Measurements from ENCODE around the gene LIMK1.
"Not testable (repeated sequence)": the region's sequence is repeated elsewhere in the genome, so short reads cannot be mapped to it uniquely, and the experiment has no call there.

The LIMK1 gene

DNA sequence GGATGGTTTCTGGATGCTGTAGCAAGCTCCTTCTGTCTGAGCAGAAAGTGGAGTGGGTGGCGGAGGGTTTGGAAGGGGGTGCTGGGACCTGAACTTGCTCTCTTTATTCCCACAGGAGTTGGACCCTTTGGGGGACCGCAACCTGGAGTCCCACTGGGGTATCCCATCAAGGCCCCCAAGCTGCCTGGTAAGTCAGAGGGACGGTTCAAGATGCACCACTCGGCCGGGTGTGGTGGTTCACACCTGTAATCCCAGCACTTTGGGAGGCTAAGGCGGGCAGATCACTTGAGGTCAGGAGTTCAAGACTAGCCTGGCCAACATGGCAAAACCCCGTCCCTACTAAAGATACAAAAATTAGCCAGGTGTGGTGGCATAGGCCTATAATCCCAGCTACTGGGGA, 37.0 kb upstream of the LIMK1 start:
- H3K4me1 ChIP-seq (ENCODE audit: control insufficient read depth, insufficient read depth, low read length) = peaks cover 23% of the 10 kb centered on the region
- peaks cover 35 to 48% of the 10 kb centered on the region in 2 donors for H3K36me3 ChIP-seq (ENCODE audit: control insufficient read depth in 2 of 2, insufficient read depth in 2 of 2, low read length in 2 of 2)
- H3K27me3 ChIP-seq (ENCODE audit: control insufficient read depth in 1 of 2, insufficient read depth in 2 of 2, low read length in 2 of 2); H3K27ac ChIP-seq (ENCODE audit: low read length); H3K9ac ChIP-seq (ENCODE audit: low read length in 2 of 2); H3K9me3 ChIP-seq (ENCODE audit: control insufficient read depth in 2 of 2, low read length in 2 of 2); H3K4me3 ChIP-seq (ENCODE audit: low read length in 2 of 2): not testable (repeated sequence)

DNA sequence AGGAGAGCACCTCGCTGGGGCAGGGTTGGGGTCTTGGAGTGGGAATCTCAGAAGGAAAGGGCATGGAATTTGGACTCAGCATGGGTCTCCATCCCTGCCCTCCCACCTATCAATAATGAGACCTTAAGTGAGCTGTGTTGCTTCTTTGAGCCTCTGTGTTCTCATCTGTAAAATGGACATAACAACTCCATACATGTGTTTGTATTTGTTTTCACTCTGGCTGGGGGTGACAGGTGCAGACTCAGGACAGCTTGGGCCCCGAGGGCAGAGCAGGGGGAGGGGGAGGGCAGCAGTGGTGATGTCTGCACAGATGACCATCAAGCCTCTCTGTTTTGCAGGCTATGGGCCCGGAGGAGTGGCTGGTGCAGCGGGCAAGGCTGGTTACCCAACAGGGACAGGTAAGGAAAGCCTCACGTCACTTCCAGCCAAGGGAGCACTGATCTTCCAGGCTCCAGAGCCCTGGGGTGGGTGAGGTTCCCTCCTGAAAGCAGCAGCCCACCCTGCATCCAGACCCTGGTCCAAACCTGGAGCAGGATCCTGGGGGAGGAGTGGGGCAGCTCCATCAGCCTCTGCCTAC, 35.7 kb upstream of the LIMK1 start:
- peaks cover 17% of the 10 kb centered on the region for H3K4me1 ChIP-seq (ENCODE audit: control insufficient read depth, insufficient read depth, low read length)
- H3K9ac ChIP-seq (ENCODE audit: low read length in 2 of 2) = no peak overlapping the region
- H3K27ac ChIP-seq (ENCODE audit: low read length) = no peak overlapping the region
- H3K9me3 ChIP-seq (ENCODE audit: control insufficient read depth in 2 of 2, low read length in 2 of 2) = no peaks in the 10 kb centered on the region
- no peaks in the 10 kb centered on the region for H3K27me3 ChIP-seq (ENCODE audit: control insufficient read depth in 1 of 2, insufficient read depth in 2 of 2, low read length in 2 of 2)
- H3K4me3 ChIP-seq (ENCODE audit: low read length in 2 of 2) = no peak overlapping the region
- H3K36me3 ChIP-seq (ENCODE audit: control insufficient read depth in 2 of 2, insufficient read depth in 2 of 2, low read length in 2 of 2) = peaks cover 42 to 52% of the 10 kb centered on the region in 2 donors

DNA sequence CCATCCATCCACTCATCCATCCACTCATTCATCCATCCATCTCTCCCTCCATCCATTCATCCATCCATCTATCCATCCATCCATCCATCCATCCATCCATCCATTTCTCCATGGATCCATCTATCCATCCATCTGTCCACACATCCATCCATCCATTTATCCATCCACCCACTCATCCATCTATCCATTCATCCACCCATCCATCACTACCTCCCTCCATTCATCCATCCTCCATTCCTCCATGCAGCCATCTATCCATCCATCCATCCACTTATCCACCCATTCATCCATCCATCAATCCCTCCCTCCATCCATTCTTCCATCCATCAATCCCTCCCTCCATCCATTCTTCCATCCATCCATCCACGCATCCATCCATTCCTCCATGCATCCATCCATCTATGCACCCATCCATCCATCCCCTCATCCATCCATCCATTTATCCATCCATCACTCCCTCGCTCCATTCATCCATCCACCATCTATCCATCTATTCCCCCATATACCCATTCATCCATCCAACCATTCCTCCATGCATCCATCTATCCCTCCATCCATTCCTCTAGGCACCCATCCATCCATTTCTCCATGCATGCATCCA, 34.5 kb upstream of the LIMK1 start:
- Histone ChIP-seq H3K27ac (ENCODE audit: low read length) (no peak overlapping the region), H3K9ac (ENCODE audit: low read length in 2 of 2) (no peak overlapping the region), H3K9me3 (ENCODE audit: control insufficient read depth in 2 of 2, low read length in 2 of 2) (no peaks in the 10 kb centered on the region), H3K27me3 (ENCODE audit: control insufficient read depth in 1 of 2, insufficient read depth in 2 of 2, low read length in 2 of 2) (no peaks in the 10 kb centered on the region), H3K4me3 (ENCODE audit: low read length in 2 of 2) (no peak overlapping the region), H3K36me3 (ENCODE audit: control insufficient read depth in 2 of 2, insufficient read depth in 2 of 2, low read length in 2 of 2) (peaks cover 51 to 60% of the 10 kb centered on the region in 2 donors), H3K4me1 (ENCODE audit: control insufficient read depth, insufficient read depth, low read length) (peaks cover 6% of the 10 kb centered on the region)

DNA sequence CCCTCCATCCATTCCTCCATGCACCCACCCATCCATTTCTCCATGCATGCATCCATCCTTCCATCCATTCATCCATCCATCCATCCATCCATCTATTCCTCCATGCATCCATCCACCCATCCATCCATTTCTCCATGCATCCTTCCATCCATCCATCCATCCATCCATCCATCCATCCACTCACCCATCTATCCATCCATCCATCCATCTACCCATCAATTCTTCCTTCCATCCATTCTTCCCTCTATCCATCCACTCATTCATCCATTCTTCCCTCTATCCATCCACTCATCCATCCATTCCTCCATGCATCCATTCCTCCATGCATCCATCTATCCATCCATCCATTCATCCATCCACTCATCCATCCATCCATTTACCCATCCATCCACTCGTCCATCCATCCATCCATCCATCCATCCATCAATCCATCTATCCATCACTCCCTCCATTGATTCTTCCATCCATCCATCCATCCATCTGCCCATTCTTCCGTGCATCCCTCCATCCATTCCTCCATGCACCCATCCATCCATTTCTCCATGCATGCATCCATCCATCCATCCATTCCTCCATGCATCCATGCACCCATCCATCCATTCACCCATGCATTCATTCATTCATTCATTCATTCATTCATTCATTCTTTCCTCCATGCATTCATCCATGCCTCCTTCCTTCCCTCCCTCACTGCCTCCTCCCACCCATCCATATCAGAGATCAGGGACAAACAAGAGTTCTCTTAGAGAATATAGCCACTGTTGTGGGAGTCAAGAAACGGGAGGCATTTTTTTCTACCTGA, 33.4 kb upstream of the LIMK1 start:
- no peaks in the 10 kb centered on the region for H3K4me1 ChIP-seq (ENCODE audit: control insufficient read depth, insufficient read depth, low read length)
- no peak overlapping the region for H3K9ac ChIP-seq (ENCODE audit: low read length in 2 of 2)
- peaks cover 51 to 64% of the 10 kb centered on the region in 2 donors for H3K36me3 ChIP-seq (ENCODE audit: control insufficient read depth in 2 of 2, insufficient read depth in 2 of 2, low read length in 2 of 2)
- H3K27ac ChIP-seq (ENCODE audit: low read length) = no peak overlapping the region
- H3K4me3 ChIP-seq (ENCODE audit: low read length in 2 of 2) = no peak overlapping the region
- no peaks in the 10 kb centered on the region for H3K27me3 ChIP-seq (ENCODE audit: control insufficient read depth in 1 of 2, insufficient read depth in 2 of 2, low read length in 2 of 2)
- H3K9me3 ChIP-seq (ENCODE audit: control insufficient read depth in 2 of 2, low read length in 2 of 2) = no peaks in the 10 kb centered on the region

DNA sequence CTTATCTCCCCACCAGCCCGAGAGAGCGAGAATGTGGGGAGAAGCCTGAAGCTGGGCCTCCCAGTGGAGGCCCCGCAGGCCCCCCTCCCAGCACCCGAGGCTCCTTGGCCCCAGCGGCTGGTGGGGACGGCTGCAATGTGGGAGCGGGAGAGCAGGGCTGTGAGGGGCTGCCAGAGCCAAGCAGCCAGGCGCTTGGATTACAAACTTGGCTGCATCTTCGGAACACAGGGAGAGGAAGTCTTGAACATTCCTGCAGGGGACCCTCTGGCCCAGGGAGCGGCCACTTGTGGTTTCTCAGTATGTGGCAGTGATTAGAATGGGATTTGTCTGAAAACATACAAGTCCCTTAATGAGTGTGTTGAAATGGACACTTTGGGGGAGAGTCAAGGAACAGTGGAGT, 32.4 kb upstream of the LIMK1 start:
- H3K36me3 ChIP-seq (ENCODE audit: control insufficient read depth in 2 of 2, insufficient read depth in 2 of 2, low read length in 2 of 2) = peaks cover 51 to 64% of the 10 kb centered on the region in 2 donors
- H3K4me3 ChIP-seq (ENCODE audit: low read length in 2 of 2) = no peak overlapping the region
- no peaks in the 10 kb centered on the region for H3K27me3 ChIP-seq (ENCODE audit: control insufficient read depth in 1 of 2, insufficient read depth in 2 of 2, low read length in 2 of 2)
- H3K9me3 ChIP-seq (ENCODE audit: control insufficient read depth in 2 of 2, low read length in 2 of 2) = no peaks in the 10 kb centered on the region
- no peaks in the 10 kb centered on the region for H3K4me1 ChIP-seq (ENCODE audit: control insufficient read depth, insufficient read depth, low read length)
- no peak overlapping the region for H3K9ac ChIP-seq (ENCODE audit: low read length in 2 of 2)
- no peak overlapping the region for H3K27ac ChIP-seq (ENCODE audit: low read length)

DNA sequence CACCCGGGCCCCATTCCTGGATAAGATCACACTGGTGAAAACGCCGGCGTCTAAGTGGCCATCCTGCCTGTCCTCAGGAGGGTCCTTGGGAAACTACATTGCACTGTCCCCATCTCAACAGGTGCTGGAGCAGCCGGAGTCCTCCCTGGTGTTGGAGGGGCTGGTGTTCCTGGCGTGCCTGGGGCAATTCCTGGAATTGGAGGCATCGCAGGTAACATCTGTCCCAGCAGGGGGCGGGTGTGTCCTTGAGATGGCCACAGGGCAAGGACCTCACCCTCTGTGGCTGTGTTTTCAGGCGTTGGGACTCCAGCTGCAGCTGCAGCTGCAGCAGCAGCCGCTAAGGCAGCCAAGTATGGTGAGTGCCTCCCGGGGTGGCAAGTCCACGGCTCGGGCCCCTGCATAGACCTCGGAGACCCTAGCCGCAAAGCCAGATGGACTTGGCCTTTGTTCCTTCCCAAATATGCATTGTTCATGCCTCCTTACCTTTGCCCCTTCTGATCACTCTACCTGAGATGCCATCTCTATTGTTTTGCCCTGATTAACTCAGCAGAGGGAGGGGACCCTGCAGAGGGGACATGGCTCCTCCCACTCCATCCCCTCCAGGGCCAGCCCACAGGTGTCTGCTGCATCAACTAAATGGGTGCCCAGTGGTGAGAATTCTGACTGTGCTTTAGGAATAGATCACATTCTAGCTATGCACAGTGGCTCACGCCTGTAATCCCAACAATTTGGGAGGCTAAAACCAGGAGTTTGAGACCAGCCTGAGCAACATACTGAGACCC, 31.8 kb upstream of the LIMK1 start:
- H3K27me3 ChIP-seq (ENCODE audit: control insufficient read depth in 1 of 2, insufficient read depth in 2 of 2, low read length in 2 of 2) = no peaks in the 10 kb centered on the region
- H3K4me1 ChIP-seq (ENCODE audit: control insufficient read depth, insufficient read depth, low read length) = no peaks in the 10 kb centered on the region
- no peak overlapping the region for H3K9ac ChIP-seq (ENCODE audit: low read length in 2 of 2)
- no peak overlapping the region for H3K4me3 ChIP-seq (ENCODE audit: low read length in 2 of 2)
- H3K36me3 ChIP-seq (ENCODE audit: control insufficient read depth in 2 of 2, insufficient read depth in 2 of 2, low read length in 2 of 2) = peaks cover 51 to 61% of the 10 kb centered on the region in 2 donors
- H3K27ac ChIP-seq (ENCODE audit: low read length) = no peak overlapping the region
- H3K9me3 ChIP-seq (ENCODE audit: control insufficient read depth in 2 of 2, low read length in 2 of 2) = no peaks in the 10 kb centered on the region

DNA sequence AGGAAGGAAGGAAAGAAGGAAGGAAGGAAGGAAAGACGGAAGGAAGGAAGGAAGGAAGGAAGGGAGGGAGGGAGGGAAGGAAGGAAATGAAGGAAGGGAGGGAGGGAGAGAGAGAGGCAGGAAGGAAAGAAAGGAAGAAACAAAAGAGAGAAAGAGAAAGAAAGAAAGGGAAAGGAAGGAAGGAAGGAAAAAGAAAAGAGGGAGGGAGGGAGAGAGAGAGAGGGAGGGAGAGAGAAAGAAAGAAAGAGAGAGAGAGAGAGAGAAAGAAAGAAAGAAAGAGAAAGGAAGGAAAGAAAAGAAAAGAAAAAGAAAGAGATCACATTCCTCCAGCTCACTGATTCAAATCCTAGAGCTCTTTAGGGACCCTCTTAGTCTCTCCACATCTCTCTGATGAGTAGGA, 31.0 kb upstream of the LIMK1 start:
- H3K27ac ChIP-seq (ENCODE audit: low read length) = no peak overlapping the region

DNA sequence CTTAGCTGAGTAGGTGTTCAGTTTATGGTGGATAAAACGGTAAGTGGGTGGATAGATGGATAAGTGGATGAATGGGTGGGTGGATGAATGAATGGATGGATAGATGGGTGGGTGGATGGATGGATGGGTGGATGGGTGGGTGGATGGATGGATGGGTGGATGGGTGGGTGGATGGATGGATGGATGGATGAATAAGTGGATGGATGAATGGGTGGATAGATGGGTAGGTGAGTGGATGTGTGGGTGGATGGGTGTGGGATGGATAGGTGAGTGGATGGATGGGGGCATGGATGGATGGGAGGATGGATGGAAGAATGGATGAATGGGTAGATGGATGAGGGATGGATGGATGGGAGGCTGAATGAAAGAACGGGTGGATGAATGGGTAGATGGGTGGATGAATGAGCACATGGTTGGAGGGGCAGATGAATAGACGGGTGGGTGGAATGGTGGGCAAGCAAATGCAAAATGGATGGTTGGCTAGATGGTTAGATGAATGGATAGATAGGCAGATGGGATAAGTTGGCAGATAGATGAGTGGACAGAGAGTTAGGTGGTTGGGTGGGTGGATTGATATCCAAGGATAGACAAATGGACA, 29.9 kb upstream of the LIMK1 start:
- no peak overlapping the region for H3K9ac ChIP-seq (ENCODE audit: low read length in 2 of 2)

More for the DNA sequence above, 31.0 kb upstream of the LIMK1 start:
- no peak overlapping the region for H3K4me3 ChIP-seq (ENCODE audit: low read length in 2 of 2)
- no peaks in the 10 kb centered on the region for H3K27me3 ChIP-seq (ENCODE audit: control insufficient read depth in 1 of 2, insufficient read depth in 2 of 2, low read length in 2 of 2)
- H3K4me1 ChIP-seq (ENCODE audit: control insufficient read depth, insufficient read depth, low read length) = no peaks in the 10 kb centered on the region
- H3K9me3 ChIP-seq (ENCODE audit: control insufficient read depth in 2 of 2, low read length in 2 of 2) = no peaks in the 10 kb centered on the region
- H3K9ac ChIP-seq (ENCODE audit: low read length in 2 of 2) = no peak overlapping the region
- H3K36me3 ChIP-seq (ENCODE audit: control insufficient read depth in 2 of 2, insufficient read depth in 2 of 2, low read length in 2 of 2) = peaks cover 47 to 54% of the 10 kb centered on the region in 2 donors

DNA sequence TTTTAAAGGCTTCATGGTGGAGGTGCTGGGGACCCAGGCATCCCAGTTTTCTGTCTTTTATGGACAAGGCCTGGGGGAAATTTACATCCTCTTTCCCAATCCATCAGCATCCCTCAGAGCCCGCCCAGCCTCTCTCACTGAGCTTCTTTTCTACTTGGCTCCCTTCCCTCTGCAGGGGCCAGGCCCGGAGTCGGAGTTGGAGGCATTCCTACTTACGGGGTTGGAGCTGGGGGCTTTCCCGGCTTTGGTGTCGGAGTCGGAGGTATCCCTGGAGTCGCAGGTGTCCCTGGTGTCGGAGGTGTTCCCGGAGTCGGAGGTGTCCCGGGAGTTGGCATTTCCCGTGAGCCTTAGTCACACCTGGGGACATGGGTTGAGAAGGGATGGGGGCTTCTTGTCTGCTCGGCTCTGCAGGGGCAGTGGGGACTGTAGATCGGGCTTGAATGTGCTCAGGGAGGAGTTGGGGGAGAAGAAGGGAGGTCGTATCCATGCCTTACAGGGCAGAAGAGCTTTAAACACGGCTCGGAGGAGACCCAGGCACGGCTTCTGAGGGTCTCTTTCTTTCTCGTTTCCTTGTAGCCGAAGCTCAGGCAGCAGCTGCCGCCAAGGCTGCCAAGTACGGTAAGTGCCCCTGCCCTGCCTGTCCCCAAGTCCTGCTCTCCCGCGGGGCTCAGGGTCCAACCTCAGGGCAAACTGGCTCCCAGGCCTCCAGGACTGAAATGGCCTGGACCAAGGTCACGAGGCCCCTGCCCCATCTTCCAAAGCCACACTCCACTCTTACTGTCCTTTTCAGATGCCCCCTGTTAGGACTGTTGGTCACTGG, 27.3 kb upstream of the LIMK1 start:
- peaks cover 18 to 28% of the 10 kb centered on the region in 2 donors for H3K36me3 ChIP-seq (ENCODE audit: control insufficient read depth in 2 of 2, insufficient read depth in 2 of 2, low read length in 2 of 2)
- no peak overlapping the region for H3K9ac ChIP-seq (ENCODE audit: low read length in 2 of 2)
- no peaks in the 10 kb centered on the region for H3K9me3 ChIP-seq (ENCODE audit: control insufficient read depth in 2 of 2, low read length in 2 of 2)
- H3K4me1 ChIP-seq (ENCODE audit: control insufficient read depth, insufficient read depth, low read length) = peaks cover 18% of the 10 kb centered on the region
- H3K4me3 ChIP-seq (ENCODE audit: low read length in 2 of 2) = no peak overlapping the region
- H3K27me3 ChIP-seq (ENCODE audit: control insufficient read depth in 1 of 2, insufficient read depth in 2 of 2, low read length in 2 of 2) = no peaks in the 10 kb centered on the region
- H3K27ac ChIP-seq (ENCODE audit: low read length) = no peak overlapping the region

More for the DNA sequence above, 29.9 kb upstream of the LIMK1 start:
- Histone ChIP-seq H3K27ac (ENCODE audit: low read length) (no peak overlapping the region), H3K9me3 (ENCODE audit: control insufficient read depth in 2 of 2, low read length in 2 of 2) (no peaks in the 10 kb centered on the region), H3K36me3 (ENCODE audit: control insufficient read depth in 2 of 2, insufficient read depth in 2 of 2, low read length in 2 of 2) (peaks cover 38 to 45% of the 10 kb centered on the region in 2 donors), H3K4me1 (ENCODE audit: control insufficient read depth, insufficient read depth, low read length) (no peaks in the 10 kb centered on the region), H3K4me3 (ENCODE audit: low read length in 2 of 2) (no peak overlapping the region), H3K27me3 (ENCODE audit: control insufficient read depth in 1 of 2, insufficient read depth in 2 of 2, low read length in 2 of 2) (no peaks in the 10 kb centered on the region)

All from stomach smooth muscle (tissue), 2 donors.